ENCODE measurements around the gene MCTP1.

- TF ChIP-seq, protein P1, sequence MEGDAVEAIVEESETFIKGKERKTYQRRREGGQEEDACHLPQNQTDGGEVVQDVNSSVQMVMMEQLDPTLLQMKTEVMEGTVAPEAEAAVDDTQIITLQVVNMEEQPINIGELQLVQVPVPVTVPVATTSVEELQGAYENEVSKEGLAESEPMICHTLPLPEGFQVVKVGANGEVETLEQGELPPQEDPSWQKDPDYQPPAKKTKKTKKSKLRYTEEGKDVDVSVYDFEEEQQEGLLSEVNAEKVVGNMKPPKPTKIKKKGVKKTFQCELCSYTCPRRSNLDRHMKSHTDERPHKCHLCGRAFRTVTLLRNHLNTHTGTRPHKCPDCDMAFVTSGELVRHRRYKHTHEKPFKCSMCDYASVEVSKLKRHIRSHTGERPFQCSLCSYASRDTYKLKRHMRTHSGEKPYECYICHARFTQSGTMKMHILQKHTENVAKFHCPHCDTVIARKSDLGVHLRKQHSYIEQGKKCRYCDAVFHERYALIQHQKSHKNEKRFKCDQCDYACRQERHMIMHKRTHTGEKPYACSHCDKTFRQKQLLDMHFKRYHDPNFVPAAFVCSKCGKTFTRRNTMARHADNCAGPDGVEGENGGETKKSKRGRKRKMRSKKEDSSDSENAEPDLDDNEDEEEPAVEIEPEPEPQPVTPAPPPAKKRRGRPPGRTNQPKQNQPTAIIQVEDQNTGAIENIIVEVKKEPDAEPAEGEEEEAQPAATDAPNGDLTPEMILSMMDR (IDR thresholded peaks at IDR 0.05) = no peak
- no peak for TF ChIP-seq POLR2A (IDR thresholded peaks at IDR 0.05)
These were observed 46.5 kb upstream of the MCTP1 start for GRCh38 chr5:95331358-95331757.
